Bronchial epithelial cell (primary cell): ENCODE data around the gene TAX1BP1. TPM values are rescaled to one million over a fixed set of nuclear protein-coding genes. Genes with fewer than 3 reads are reported as not detected.

ENCODE experiments used
- DNase-seq: peaks from one replicate; pipeline ENCODE4 v3.0.0-alpha.2; 2010; ENCODE audit warnings: low read depth
- FAIRE-seq: peaks from 2 replicates; lab custom pipeline; 2011; peaks lifted over from hg19 to GRCh38; lab: Jason Lieb, UNC
- H3K27me3 ChIP-seq: 2 replicates; pipeline ENCODE4 v1.5.1; 2011; ENCODE audit warnings: low read length; ENCODE audit not compliant: control insufficient read depth, insufficient read depth
- H3K36me3 ChIP-seq: 2 replicates; pipeline ENCODE4 v1.5.1; 2011; ENCODE audit warnings: low read length; ENCODE audit not compliant: control insufficient read depth, insufficient read depth
- H3K4me3 ChIP-seq: 2 replicates; pipeline ENCODE4 v1.5.1; 2011; ENCODE audit warnings: mild to moderate bottlenecking, low read depth, low read length, control low read depth
- total RNA-seq: library from RNA; depleted of rRNA; stranded (reverse); fragments of >200 nt; gene quantifications from 2 replicates; pipeline ENCODE4 v1.2.1, GENCODE V29; 2014
- TF ChIP-seq, protein P1 (sequence below): IDR thresholded peaks from 2 replicates; pipeline ENCODE4 v1.5.1; 2011; ENCODE audit warnings: mild to moderate bottlenecking, moderate library complexity, low read length, control low read depth, inconsistent platforms; ENCODE audit not compliant: insufficient read depth, severe bottlenecking

Gene TAX1BP1
- total RNA-seq, 1 donor from 2014 or later: 92.1 TPM

DNA sequence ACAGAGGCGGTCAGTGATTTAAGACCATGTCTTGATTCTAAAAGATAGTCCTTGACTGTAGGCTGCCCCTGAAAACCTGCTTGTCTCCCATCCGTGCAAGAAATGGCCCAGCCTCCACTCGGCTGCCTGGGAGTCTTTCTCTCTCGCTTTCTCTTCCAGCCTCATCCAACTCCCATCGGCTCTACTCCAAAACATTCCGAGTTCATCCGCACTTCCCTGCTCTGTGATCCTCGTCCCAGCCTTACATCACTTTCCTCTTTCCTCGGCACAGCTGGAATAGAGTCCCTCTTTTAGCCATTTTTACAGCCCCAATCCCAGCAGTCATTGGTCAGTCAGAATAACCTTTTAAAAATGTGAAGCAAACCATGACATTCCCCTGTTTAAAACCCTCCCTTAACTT is 135.1 kb downstream of the TAX1BP1 start:
- TF ChIP-seq, protein P1, sequence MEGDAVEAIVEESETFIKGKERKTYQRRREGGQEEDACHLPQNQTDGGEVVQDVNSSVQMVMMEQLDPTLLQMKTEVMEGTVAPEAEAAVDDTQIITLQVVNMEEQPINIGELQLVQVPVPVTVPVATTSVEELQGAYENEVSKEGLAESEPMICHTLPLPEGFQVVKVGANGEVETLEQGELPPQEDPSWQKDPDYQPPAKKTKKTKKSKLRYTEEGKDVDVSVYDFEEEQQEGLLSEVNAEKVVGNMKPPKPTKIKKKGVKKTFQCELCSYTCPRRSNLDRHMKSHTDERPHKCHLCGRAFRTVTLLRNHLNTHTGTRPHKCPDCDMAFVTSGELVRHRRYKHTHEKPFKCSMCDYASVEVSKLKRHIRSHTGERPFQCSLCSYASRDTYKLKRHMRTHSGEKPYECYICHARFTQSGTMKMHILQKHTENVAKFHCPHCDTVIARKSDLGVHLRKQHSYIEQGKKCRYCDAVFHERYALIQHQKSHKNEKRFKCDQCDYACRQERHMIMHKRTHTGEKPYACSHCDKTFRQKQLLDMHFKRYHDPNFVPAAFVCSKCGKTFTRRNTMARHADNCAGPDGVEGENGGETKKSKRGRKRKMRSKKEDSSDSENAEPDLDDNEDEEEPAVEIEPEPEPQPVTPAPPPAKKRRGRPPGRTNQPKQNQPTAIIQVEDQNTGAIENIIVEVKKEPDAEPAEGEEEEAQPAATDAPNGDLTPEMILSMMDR: no peak
- Histone ChIP-seq H3K4me3 (no peak overlapping the region), H3K27me3 (no peaks in the 10 kb centered on the region), H3K36me3 (no peaks in the 10 kb centered on the region)
- no peak for DNase-seq
- FAIRE-seq: no peak

DNA sequence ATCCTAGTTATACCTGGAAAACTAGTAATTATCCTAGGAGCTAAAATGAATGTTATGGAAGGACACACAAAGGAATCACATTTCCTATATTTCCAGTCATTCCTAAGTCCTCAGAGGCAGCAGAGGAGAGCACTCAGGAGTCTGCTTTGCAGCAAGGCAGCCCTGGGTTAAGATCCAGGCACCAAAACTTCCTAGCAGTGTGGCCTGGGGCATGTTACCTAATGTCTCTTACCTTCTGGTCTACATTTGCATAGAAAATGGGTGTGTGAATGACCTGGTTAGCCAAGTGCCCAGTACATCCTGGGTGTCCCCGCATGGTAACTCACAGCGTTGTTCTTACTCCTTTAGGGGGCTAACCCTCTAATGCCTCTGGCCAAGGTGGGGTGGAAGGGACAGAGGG is 135.9 kb downstream of the TAX1BP1 start:
- no peak overlapping the region for H3K4me3 ChIP-seq
- DNase-seq (no peak), FAIRE-seq (no peak)
- TF ChIP-seq, protein P1: no peak
- H3K27me3 ChIP-seq: no peaks in the 10 kb centered on the region
- H3K36me3 ChIP-seq: no peaks in the 10 kb centered on the region

DNA sequence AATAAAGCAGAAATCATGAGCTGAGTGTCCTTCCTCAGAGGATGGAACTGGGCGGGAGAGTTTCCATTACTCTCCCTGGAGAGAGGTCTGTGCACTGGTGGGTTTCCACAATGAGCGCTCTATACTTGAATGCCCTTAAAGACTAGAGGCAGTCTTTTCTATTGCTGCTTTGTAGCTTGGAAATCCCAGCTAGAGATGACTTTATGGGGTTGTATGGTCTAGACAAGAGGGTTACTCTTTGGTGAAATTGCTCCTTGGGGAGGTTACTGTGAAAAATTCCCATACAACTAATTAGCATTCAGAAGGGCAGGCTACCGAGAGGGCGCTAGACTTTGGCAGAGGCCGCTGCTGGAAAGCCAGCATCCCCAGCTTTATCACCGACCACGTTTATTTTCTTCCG is 136.8 kb downstream of the TAX1BP1 start:
- FAIRE-seq (no peak), DNase-seq (no peak)
- no peaks in the 10 kb centered on the region for H3K36me3 ChIP-seq

More for the DNA sequence above, 136.8 kb downstream of the TAX1BP1 start:
- no peaks in the 10 kb centered on the region for H3K27me3 ChIP-seq
- TF ChIP-seq, protein P1: no peak
- no peak overlapping the region for H3K4me3 ChIP-seq

Other genes starting within 250 kb of the TAX1BP1 start
- 33.4 and 39.0 TPM in 2 replicates for gene HIBADH, start 77.3 kb upstream of the TAX1BP1 start, total RNA-seq